ENCODE data around the gene NCK2.

NCK2 gene

DNA sequence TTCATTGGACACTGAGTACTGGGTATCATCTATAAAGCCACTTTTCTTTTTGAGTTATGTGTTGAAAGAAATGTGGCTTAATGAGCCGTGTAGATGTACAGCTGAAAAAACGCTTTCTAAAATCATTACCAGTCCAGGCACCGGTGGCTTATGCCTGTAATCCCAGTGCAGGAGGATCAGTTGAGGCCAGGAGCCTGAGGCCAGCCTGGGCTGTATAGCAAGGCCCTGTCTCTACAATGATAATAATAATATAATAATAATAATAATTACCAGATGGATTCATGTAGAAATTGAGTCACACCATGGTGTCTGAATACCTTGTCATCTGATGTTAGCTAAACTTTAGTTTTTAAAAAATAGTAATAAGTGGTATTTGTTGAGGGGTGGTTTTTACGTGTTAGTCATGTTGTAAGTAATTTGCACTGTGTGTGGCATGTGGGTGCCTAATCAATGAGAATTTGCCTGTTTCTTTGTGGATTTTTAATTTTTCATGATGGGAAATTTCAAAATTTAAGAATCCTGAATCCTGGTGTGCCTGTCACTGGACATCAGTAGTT, 30.1 kb downstream of the NCK2 start:
- no peak for DNase-seq (ENCODE audit: low spot score)
- FAIRE-seq: no peak

DNA sequence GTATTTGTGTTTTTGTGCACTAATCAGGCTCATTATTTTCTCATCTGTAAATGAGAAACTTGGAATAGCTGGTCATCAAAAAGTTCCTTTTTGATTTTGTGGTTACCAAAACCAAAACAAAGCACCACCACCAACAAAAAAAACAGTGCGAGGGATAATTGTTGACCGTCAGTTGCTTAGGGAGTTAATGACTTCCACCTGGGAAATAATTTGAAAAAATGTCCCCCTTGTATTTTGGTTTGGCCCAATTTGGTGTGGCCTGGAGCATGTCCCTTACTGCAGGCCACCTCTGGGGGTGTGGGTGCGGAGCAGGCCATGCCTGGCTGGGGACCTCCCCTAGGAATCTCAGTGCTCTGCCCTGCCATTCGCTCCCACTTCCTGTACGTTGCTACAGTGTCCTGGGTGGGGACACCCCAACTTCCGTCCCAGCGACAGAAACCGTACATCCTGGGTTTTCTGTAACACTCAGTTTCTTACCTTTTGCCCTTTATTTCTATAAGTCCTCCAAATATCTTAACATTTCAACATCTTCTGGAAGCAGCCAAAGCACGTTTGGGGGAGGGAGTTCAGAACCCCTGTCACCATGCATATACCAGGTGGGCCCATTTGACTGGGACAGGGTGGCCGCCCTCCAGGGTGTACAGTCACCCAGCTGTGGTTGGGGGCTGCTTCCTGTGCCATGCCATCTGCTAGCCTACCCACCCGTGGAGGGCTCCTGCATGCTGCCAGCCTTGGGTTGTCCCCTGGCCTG, 31.3 kb downstream of the NCK2 start:
- DNase-seq (ENCODE audit: low spot score) (no peak), FAIRE-seq (no peak)

DNA sequence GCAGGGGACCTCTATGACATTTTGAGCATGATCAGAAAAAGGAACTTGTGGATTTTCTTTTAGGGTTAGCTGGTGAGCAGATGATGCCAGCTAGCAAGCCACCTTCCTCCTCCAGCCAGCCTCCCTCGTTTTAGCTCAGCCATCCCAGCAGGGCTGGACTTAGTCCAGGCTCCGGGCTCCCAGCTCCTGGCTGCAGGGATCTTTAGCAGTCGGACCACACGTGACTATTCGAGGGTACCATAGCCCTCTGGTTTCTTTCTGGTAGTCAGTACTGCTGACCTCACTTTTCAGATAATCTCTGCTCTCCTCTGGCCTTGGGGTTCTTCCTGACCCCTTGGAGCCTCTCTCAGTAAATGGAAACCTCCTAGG, 31.8 kb downstream of the NCK2 start:
- no peak for FAIRE-seq
- DNase-seq (ENCODE audit: low spot score): no peak

DNA sequence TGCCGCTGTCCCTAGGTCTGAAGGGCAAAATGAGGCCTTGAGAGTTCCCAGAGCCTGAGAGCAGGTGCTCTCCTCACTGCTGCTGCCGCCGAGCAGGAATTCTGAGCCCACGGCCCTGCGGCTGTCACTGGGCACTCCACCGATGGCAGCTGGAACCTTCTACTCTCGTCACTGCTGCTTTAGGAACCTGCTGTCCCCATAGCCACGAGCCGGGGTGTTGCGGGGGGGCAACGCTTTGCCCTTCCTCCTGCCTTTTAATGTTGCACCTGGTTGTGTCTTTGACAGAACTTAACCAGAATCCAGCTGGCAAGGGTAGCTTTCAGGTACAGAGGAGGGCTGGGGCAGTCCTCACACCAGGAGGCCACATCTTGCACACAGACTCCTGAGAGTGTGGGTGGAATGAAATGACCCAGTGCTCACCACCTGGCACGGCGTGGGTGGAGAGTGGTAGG, 32.3 kb downstream of the NCK2 start:
- FAIRE-seq: no peak
- no peak for DNase-seq (ENCODE audit: low spot score)

DNA sequence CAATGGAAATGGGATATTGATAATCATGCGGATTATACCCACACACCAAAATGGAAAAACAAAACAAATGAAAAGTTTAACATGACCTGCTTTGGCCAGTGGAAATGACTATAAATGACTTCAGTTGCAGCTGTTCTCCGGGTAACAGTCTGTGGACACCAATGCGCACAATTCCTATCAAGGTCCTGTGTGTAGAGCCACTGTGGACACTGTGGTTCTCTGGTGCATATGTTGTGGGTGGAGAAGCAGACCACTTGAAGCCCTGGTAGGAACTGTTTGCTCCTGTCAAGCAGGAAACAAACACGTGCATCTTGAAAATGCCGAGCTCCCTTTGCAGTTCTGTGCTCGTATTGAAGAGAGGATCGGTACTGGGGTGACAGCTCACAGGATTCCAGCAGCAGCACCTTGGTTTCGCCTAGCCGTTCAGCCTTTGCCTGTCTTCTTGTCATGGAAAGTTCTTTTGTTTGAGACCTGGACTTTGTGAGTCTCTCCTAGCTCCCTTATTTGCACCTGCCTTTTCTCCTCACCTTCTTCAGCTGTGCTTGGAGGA, 32.9 kb downstream of the NCK2 start:
- FAIRE-seq: no peak
- DNase-seq (ENCODE audit: low spot score): no peak

DNA sequence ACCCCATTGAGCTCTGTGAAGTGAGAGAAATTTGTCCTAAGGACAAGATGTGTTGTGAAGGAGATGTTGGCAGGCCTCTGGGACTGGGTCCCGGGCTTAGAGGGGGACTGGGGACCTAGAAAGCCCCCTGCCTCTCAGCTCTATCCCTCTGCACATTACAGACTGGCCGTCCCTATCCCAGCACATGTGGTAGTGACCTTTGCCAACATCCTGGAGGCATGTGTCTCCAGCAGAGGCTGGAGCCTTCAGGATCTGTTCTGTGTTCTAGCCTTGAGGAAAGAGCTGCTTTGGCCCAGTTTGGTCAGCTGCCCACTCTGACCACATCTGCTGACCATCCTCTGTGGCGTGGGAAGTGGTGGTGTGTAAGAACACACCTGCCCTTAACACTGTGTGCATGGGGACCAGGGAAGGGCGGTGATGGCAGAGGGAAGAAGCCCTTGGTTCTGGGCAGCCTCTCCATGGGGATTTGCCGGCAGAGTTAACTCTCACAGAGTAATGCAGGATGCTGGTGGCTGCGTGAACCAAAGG, 33.4 kb downstream of the NCK2 start:
- no peak for FAIRE-seq

DNA sequence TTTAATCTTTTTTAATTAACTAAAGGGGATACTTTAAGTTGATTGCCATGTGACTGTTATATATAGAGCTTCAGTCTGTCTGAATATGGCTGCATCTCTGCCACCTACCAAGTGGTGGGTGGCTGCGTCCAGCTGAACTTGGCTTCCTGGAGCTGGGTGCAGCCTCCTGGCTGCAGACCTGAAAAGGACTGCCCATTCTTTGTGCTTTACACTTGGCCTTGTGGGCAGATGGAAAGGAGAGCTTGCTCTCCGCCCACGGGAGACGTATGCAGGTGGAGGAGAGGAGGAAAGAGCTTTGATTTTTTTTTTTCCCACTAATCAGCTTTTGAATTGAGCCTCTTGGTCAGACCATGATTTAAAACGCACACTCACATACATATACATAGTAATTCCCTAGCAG, 34.7 kb downstream of the NCK2 start:
- DNase-seq (ENCODE audit: low spot score): no peak
- FAIRE-seq: no peak

More for the DNA sequence above, 33.4 kb downstream of the NCK2 start:
- DNase-seq (ENCODE audit: low spot score): no peak

DNA sequence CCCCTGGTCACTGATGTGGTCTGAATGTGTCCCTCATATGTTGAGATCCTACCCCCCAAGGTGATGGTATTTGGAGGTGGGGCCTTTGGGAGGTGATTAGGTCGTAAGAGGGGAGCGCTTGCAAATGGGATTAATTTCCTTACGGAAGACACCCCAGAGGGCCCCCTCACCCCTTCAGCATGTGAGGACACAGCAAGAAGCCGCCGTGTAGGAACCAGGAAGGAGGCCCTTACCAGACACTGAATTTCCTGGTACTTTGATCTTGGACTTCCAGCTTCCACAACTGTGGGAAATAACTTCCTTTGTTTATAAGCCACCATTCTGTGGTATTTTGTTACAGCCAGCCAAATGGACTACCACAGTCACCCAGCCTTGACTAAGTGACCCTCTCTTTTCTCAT, 35.9 kb downstream of the NCK2 start:
- FAIRE-seq (no peak), DNase-seq (ENCODE audit: low spot score) (no peak)

DNA sequence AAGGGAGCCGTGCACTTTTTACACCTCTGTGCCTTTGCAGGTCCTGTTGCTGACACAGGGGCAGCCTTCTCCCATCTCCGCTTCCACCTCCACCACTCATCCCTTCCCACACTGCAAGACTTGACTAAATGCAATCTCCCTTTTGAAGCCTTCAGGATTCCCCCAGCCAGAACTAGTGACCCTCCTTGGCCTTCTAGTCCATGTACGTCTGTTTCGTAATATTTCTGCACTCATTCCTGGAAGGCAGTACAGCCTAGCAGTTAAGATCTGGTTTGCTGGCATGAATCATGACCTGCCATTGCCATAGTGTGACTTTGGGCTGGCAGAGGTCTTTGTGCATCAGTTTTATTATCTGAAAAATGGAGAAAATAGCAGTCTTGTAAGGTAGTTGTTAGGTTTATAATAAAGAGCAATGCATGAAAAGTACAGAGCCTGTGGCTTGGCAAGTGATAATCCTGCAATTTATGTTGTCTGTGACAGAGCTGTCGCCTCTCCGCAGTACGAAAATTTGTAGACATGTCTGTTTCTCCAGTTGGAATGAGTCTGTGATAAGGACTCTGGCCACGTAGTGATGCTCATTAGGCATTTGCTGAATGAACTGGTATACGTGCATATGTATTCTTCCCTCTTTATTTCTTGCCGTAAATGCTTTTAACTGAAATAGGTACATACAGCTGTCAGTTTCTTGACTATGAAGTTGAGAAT, 36.7 kb downstream of the NCK2 start:
- FAIRE-seq (no peak), DNase-seq (ENCODE audit: low spot score) (no peak)

DNA sequence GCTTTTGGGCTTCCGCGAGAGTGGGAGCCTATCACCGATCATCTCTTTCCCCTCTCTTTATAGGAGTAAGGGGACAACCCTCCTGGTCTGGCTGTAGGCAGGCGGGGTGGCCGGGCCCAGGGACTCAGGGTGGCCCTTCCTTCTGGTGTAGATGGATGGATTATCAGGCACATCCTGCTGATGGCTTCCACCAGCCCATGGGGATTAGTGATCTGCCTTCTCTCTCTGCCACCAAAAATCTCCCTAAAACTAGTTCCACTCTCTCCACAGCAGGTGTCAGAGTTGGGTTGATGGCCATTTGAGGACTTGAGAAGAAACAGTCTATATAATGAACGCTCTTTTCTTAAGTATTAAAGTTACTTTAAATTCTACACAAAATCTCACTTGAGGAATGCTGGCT, 37.4 kb downstream of the NCK2 start:
- DNase-seq (ENCODE audit: low spot score) (no peak), FAIRE-seq (no peak)

DNA sequence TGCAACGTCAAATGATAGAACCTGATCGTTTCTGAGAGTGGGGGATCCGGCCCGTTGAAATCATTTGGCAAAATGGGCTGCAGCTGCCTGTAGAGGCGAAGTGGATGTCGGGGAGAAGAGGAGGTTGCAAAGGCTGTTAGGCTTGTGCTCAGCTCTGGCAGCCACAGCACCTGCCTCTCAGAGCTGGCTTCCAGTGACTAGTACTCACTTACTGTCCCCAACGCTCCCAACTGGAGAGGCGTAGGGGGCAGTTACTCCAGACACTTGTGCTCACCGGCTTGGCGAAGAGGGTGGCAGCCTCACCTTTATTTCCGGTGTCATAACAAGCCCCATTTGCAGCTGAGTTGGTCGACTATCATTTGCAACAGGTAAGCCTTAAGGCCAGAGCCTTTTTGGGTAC, 37.9 kb downstream of the NCK2 start:
- DNase-seq (ENCODE audit: low spot score) (no peak), FAIRE-seq (no peak)

DNA sequence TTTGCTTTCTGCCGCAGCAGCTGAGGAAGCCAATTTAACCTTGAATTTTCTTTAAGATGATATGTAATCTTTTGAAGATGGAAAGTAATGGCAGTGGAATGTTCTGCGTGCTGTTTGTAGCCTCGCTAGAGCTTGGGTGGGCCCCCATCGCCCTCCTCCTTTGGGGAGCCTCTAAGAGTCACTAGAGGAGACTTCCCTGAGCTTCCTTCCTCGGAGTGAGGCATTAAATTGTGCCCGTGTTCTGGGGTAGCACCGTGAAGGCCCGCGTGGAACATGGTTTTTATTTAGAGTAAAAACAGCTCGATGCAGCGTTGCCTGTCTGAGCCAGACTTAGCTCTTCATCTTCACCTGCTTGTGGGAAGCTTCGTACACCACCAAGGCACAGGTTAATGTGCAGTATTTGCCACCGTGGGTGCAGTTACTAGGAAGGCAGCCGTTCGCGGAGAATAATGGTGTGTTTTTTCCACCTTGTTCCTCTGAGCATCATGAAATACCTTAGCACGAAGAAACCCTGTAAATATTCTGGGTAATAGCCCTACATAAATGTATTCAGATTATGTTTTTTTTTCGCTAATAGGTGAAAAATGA, 38.5 kb downstream of the NCK2 start:
- DNase-seq (ENCODE audit: low spot score) (no peak), FAIRE-seq (no peak)

DNA sequence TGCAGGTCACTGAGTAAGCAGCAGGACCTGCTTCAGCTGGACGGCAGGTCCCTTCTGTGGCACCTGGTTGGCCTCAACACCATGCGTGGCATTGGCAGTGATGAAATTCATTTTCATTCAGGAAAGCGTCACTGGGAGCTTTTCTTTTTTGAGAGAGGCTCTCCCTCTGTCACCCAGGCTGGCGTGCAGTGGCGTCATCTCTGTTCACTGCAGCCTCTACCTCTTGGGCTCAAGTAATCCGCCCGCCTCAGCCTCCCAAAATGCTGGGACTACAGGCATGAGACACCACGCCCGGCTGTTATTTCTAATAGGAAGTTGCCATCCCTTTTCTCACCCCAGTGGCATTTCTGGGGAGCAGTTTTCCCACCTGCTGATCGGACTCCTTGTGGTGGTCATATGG, 39.3 kb downstream of the NCK2 start:
- DNase-seq (ENCODE audit: low spot score) (no peak), FAIRE-seq (no peak)

DNA sequence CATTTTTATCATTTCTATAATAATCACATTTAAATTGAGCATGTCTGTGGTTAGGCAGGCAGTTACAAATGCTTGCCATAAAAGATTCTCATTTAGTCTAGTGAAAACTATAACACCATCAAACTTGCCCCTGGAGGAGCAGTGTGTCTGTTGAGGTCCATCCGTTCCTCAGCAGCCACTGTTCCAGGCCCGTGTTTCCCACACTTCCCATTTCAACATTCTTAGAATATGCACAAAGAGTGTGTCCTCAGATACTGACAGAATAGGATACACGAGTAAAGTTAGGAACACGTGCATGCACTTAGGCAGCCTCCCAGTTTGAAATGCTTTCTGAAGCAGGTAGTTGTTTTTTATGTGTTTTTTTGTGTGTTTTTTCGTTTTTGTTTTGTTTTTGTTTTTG, 39.9 kb downstream of the NCK2 start:
- no peak for FAIRE-seq
- no peak for DNase-seq (ENCODE audit: low spot score)

DNA sequence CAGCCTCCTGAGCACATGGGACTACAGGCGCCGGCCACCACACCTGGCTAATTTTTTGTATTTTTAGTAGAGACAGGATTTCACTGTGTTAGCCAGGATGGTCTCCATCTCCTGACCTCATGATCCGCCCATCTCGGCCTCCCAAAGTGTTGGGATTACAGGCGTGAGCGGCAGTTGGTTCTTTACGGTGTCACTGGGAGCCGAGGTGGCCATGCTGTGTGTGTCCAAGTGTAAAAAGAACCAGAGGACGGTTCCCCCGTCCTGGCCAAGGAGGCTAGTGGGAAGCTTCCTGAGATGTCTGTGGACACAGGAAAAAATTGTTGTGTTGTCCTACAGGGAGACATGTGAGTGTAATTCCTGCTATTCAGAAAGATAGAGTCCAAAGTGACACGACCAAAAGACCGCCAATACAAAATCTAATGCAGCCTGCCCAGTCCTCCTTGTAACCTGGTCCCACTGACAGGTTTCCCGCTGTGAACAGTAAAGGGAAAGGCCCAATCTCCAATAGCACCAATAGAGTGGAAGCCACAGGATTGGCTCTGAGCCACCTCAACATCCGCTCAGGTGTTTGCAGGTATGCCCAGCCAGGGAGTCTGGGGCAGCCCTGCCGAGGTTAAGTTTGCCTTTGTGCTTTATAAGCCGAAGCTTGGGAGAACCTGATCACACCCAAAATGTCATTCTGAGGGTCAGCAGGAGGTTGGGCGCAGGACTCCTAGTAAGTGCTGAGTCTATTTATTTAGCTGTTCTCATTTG, 40.6 kb downstream of the NCK2 start:
- DNase-seq (ENCODE audit: low spot score): no peak
- no peak for FAIRE-seq

DNA sequence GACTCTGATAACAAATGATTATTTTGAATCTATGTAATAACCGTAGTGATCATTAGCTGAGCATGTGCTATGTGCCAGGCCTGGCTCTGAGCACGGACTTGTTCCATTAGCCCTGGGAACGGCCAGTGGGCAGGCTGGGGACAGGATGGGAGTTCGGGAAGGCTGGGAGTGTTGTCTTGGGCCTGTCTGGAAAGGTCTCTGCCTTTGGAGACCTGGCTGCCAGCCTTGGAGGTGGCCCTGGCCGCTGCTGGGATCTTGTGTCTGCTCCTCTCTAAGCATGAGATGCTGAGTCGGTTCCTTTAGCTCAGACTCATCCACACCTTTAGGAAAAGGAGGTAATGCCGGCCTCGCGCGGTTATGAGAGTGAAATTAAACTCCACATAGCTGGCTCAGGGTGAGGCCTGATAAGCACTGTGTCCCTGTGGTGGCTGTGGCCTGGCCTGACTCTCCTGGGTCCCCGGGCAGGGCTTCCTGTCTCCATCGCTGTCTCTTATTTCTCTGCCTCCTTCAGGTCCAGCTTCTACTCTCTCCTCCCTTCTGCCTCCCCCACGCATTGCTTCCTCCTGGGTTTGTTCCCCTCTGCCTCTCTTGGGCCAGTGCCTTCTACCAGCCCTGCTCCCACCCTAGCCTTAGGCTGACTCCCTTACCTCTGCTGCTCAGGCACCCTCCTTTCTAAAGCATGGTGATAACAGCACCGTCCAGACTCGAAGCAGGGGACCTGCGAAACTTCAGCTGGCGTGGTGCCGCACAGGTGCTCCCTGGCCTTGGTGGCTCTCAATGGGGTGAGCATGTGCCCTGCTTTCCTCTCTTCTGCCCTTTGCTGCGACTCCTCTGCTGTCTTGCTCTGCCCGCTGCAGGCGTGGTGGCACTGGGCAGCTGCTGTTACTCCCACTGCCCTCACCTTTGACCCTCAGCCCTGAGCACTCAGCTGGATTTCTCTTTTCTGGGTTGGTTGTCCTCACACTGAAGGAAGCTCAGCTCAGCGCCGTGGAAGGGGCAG, 41.8 kb downstream of the NCK2 start:
- no peak for FAIRE-seq
- no peak for DNase-seq (ENCODE audit: low spot score)

DNA sequence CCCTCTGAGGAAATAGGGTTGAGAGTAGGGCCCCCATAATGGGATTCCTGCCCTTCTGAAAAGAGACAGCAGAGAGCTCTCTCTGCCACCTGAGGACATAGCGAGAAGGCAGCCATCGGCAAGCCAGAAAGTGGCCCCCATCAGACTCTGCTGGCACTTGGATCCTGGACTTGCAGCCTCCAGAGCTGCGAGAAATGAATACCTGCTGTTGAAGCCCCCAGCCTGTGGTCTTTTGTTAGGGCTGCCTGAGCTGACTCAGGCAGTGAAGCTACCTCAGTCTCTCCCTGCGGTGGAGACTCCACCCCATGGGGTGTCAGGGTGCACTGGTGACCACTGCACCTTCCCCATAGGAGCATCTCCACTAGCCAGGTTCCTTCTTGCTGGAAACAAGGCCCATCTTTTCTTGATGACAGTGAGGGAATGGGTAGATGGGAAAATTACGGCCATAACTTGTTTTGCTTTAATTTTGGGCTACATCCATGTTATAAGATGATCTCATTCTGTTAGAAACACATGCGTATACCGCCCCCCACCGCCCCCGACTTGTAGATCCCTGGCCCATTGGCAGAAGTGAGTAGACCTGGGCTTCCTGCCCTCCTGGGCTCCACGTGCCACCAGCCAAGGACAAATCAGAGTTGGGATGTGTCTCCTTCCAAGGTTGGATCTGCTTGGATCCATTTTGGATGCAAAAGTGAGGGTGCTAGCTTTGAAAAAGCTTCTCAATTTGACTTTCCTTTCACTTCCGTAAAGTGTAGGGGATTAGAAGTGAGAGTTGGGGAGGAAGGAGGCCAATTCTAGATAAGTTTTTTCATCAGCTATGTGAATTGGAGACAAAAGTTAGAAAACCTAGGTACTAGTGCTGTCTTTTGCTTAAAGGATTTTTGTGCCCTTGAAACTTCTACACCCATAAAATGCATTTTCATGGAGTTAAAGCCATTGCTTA, 42.9 kb downstream of the NCK2 start:
- FAIRE-seq: no peak
- DNase-seq (ENCODE audit: low spot score): no peak

DNA sequence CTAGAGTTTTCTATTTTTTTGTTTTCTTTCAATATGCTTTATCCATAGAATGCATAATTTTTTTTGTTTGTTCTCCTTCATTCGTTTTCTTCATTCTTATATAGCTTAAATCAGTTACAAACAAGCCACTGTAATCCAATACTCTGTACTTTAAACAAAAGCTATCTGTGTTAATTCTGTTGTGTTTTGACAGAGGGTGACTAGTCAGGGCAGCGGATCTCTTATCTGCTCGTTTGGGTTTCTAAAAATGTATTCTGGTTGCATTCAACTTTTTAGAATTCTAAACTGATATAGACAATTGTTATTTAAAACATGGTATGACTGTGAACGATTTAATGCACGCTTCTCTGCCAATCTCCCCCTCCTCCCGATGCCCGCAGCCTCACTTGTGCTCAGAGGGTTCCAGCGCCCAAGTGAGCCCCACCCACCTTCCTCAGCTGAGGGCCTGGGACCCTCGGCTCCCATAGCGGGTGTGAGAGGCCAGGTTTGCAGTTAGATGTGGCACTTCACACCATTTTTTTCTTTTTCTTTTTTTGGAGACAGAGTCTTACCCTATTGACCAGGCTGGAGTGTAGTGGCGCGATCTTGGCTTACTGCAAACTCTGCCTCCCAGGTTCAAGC, 44.1 kb downstream of the NCK2 start:
- DNase-seq (ENCODE audit: low spot score) (no peak), FAIRE-seq (no peak)

All from RCC 7860 (cell line).